ENCODE results near the gene TOR3A.

TOR3A gene

DNA sequence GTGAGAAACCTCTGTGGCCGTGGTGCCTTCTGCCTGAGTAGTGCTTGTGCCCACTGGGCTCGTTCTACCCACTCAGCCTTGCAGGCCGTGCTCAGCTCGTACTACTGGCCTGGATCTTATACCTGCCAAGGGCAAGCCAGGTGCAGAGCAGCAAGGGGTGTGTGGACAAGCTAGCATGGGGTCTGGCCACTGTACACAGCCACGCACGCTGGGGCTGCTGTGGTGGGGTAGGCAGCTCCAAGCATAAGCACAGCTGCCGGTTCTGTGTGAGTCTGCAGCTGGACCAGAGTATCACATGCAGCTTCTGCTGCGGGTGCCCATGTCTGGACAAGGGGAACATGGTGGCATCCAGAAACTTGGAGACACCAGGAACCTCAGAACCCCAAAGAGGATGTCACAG, 39.8 kb upstream of the TOR3A start:
- Histone ChIP-seq H3K27ac (ENCODE audit: insufficient read depth in 1 of 2, low read depth in 1 of 2, low read length in 2 of 2, poor library complexity in 1 of 2, severe bottlenecking in 2 of 2) (no peak overlapping the region), H3K27me3 (replicated peaks in 2 of 5; ENCODE audit: control insufficient read depth in 4 of 5, insufficient read depth in 5 of 5, low read length in 4 of 5) (no peaks in the 10 kb centered on the region), H3K4me1 (ENCODE audit: control extremely low read depth in 1 of 4, control insufficient read depth in 4 of 4, insufficient read depth in 4 of 4, low read length in 3 of 4) (peaks cover 0 to 22% (median 2%) of the 10 kb centered on the region in 4 experiments), H3K4me3 (ENCODE audit: control insufficient read depth in 1 of 7, extremely low read depth in 1 of 7, insufficient read depth in 4 of 7, low read depth in 2 of 7, low read length in 6 of 7) (no peak overlapping the region), H3K9me3 (ENCODE audit: control extremely low read depth in 1 of 5, control insufficient read depth in 4 of 5, insufficient read depth in 2 of 5, low read depth in 1 of 5, low read length in 4 of 5) (peaks cover 0 to 8% (median 0%) of the 10 kb centered on the region in 5 experiments), H3K36me3 (ENCODE audit: control insufficient read depth in 4 of 4, insufficient read depth in 4 of 4, low read length in 3 of 4) (peaks cover 7 to 17% (median 12%) of the 10 kb centered on the region in 4 experiments)
- CTCF ChIA-PET = interaction anchor here (1.0 to 1.2 kb wide), 2 partner anchors 13 to 36 kb away, joined by 3 to 4 read pairs; no protein-coding TSS in a partner anchor
- no peak for DNase-seq
- POLR2A ChIA-PET = no interaction called here
- 99% methylated on average over 8 of the region's 8 CpGs for WGBS (ENCODE audit: insufficient coverage)

DNA sequence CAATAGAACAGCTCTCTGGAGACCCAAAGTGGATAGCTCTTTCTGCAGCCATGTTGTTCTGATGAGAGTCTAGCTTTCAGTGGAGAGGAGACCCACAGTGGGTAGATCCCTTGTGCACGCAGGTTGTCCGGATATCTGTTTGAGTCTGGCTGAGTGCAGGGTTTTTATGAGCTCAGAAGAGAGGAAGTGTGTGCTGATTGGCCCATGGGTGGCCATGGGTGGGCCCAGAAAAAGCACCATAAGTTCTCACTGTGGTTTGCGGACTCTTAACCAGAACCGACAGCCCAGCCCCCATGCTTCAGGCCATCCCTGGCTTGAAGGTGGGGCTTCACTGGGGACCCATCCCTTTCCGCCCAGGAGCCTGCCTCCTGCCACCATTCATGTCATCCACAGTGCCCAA, 39.2 kb upstream of the TOR3A start:
- 96% methylated on average over 3 of the region's 5 CpGs for WGBS (ENCODE audit: insufficient coverage)
- Histone ChIP-seq H3K9me3 (ENCODE audit: control extremely low read depth in 1 of 5, control insufficient read depth in 4 of 5, insufficient read depth in 2 of 5, low read depth in 1 of 5, low read length in 4 of 5) (peaks cover 0 to 8% (median 0%) of the 10 kb centered on the region in 5 experiments), H3K4me1 (ENCODE audit: control extremely low read depth in 1 of 4, control insufficient read depth in 4 of 4, insufficient read depth in 4 of 4, low read length in 3 of 4) (peaks cover 0 to 22% (median 5%) of the 10 kb centered on the region in 4 experiments), H3K27ac (ENCODE audit: insufficient read depth in 1 of 2, low read depth in 1 of 2, low read length in 2 of 2, poor library complexity in 1 of 2, severe bottlenecking in 2 of 2) (no peak overlapping the region), H3K27me3 (replicated peaks in 2 of 5; ENCODE audit: control insufficient read depth in 4 of 5, insufficient read depth in 5 of 5, low read length in 4 of 5) (no peaks in the 10 kb centered on the region), H3K4me3 (ENCODE audit: control insufficient read depth in 1 of 7, extremely low read depth in 1 of 7, insufficient read depth in 4 of 7, low read depth in 2 of 7, low read length in 6 of 7) (no peak overlapping the region), H3K36me3 (ENCODE audit: control insufficient read depth in 4 of 4, insufficient read depth in 4 of 4, low read length in 3 of 4) (peaks cover 7 to 17% (median 12%) of the 10 kb centered on the region in 4 experiments)
- DNase-seq = no peak
- CTCF ChIA-PET = interaction anchor here (1.0 to 1.2 kb wide), 2 partner anchors 13 to 36 kb away, joined by 3 to 4 read pairs; no protein-coding TSS in a partner anchor
- POLR2A ChIA-PET = no interaction called here

DNA sequence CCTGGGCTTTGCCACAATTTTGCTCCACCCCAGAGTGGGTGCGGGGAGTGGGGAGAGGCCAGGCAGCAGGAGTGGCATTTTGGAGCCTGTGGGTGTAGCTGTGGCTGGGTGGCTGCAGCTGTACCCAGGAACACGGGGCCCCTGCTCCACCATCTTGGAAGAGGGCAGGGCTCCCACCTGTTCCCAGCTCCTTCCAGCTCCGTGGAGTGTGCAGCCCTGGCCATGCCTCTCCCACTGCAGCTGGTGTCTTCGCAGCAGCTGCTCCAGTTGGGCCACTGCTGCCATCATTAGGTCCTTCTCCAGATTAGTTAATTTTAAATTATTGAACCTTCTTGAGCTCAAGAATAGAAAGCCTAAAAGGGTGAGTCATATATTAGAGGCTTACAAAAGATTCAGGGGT, 38.6 kb upstream of the TOR3A start:
- Histone ChIP-seq H3K27ac (ENCODE audit: insufficient read depth in 1 of 2, low read depth in 1 of 2, low read length in 2 of 2, poor library complexity in 1 of 2, severe bottlenecking in 2 of 2) (no peak overlapping the region), H3K4me3 (ENCODE audit: control insufficient read depth in 1 of 7, extremely low read depth in 1 of 7, insufficient read depth in 4 of 7, low read depth in 2 of 7, low read length in 6 of 7) (no peak overlapping the region), H3K27me3 (replicated peaks in 2 of 5; ENCODE audit: control insufficient read depth in 4 of 5, insufficient read depth in 5 of 5, low read length in 4 of 5) (no peaks in the 10 kb centered on the region), H3K4me1 (ENCODE audit: control extremely low read depth in 1 of 4, control insufficient read depth in 4 of 4, insufficient read depth in 4 of 4, low read length in 3 of 4) (peaks cover 0 to 22% (median 8%) of the 10 kb centered on the region in 4 experiments), H3K9me3 (ENCODE audit: control extremely low read depth in 1 of 5, control insufficient read depth in 4 of 5, insufficient read depth in 2 of 5, low read depth in 1 of 5, low read length in 4 of 5) (peaks cover 0 to 8% (median 0%) of the 10 kb centered on the region in 5 experiments), H3K36me3 (ENCODE audit: control insufficient read depth in 4 of 4, insufficient read depth in 4 of 4, low read length in 3 of 4) (peaks cover 7 to 18% (median 12%) of the 10 kb centered on the region in 4 experiments)
- ChIA-PET POLR2A (no interaction called here), CTCF (no interaction called here)
- DNase-seq = no peak
- 100% methylated on average over 3 of the region's 4 CpGs for WGBS (ENCODE audit: insufficient coverage)

DNA sequence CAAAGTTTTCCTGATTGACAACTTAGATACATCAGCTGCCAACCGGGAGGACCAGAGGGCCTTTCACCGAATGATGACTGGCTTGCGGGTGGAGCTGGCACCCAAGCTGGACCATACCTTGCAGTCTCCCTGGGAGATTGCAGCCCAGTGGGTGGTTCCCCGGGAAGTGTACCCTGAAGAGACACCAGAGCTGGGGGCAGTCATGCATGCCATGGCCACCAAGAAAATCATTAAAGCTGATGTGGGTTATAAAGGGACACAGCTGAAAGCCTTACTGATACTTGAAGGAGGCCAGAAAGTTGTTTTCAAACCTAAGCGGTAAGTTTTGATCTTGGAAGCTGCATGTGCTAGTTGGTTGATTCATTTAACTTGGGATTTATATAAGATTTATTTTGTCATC, 38.0 kb upstream of the TOR3A start:
- Histone ChIP-seq H3K27ac (ENCODE audit: insufficient read depth in 1 of 2, low read depth in 1 of 2, low read length in 2 of 2, poor library complexity in 1 of 2, severe bottlenecking in 2 of 2) (no peak overlapping the region), H3K4me3 (ENCODE audit: control insufficient read depth in 1 of 7, extremely low read depth in 1 of 7, insufficient read depth in 4 of 7, low read depth in 2 of 7, low read length in 6 of 7) (no peak overlapping the region), H3K9me3 (ENCODE audit: control extremely low read depth in 1 of 5, control insufficient read depth in 4 of 5, insufficient read depth in 2 of 5, low read depth in 1 of 5, low read length in 4 of 5) (peaks cover 0 to 8% (median 0%) of the 10 kb centered on the region in 5 experiments), H3K36me3 (ENCODE audit: control insufficient read depth in 4 of 4, insufficient read depth in 4 of 4, low read length in 3 of 4) (peaks cover 7 to 18% (median 12%) of the 10 kb centered on the region in 4 experiments), H3K27me3 (replicated peaks in 2 of 5; ENCODE audit: control insufficient read depth in 4 of 5, insufficient read depth in 5 of 5, low read length in 4 of 5) (no peaks in the 10 kb centered on the region), H3K4me1 (ENCODE audit: control extremely low read depth in 1 of 4, control insufficient read depth in 4 of 4, insufficient read depth in 4 of 4, low read length in 3 of 4) (peaks cover 0 to 17% (median 9%) of the 10 kb centered on the region in 4 experiments)
- 100% methylated on average over 5 of the region's 5 CpGs for WGBS (ENCODE audit: insufficient coverage)
- DNase-seq = no peak
- POLR2A ChIA-PET = no interaction called here
- CTCF ChIA-PET = no interaction called here

DNA sequence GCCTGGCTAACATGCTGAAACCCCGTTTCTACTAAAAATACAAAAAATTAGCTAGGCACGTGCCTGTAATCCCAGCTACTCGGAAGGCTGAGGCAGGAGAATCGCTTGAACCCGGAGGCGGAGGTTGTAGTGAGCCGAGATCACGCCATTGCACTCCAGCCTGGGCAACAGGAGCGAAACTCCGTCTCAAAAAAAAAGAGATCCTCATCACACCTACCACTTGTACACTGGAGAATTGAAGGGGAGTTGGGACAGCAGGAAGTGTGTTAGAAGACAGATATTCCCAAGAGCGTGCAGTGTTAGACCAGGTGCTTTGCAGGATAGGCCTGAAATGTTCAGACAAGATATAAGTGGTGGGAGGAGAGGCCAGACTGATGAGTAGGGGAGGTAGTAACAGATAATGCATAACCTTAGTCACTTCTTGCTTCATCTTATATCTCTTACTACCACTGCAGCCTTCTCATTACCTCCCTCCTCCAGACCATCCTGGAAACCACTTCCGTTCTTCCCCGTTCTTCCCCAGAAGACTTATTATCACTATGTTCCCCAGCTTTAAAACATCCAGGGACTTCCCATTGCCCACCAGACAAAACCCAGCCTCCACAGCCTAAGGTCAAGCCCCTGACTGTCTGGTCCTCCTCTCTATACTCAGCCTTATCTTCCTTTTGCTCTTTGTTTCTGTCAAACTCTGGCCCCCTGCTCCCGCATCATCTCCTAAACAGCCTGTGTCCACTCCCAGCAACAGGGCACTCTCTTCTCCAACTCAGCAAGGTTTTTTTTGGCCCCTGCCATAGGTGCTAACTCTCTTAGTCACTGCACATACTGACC, 34.8 kb upstream of the TOR3A start:
- POLR2A ChIA-PET = interaction anchor here (0.6 kb wide), 1 partner anchor 10 kb away, joined by 3 read pairs; no protein-coding TSS in a partner anchor
- DNase-seq = peak; percentile 23 to 53 (median 24)
- CTCF ChIA-PET = interaction anchor here (1.9 kb wide), 1 partner anchor 44 kb away, joined by 5 read pairs; no protein-coding TSS in a partner anchor
- no peak overlapping the region for H3K4me3 ChIP-seq (ENCODE audit: control insufficient read depth in 1 of 7, extremely low read depth in 1 of 7, insufficient read depth in 4 of 7, low read depth in 2 of 7, low read length in 6 of 7)
- H3K36me3 ChIP-seq (ENCODE audit: control insufficient read depth in 4 of 4, insufficient read depth in 4 of 4, low read length in 3 of 4) = peaks cover 10 to 17% (median 12%) of the 10 kb centered on the region in 4 experiments
- H3K4me1 ChIP-seq (ENCODE audit: control extremely low read depth in 1 of 4, control insufficient read depth in 4 of 4, insufficient read depth in 4 of 4, low read length in 3 of 4) = peaks cover 0 to 15% (median 9%) of the 10 kb centered on the region in 4 experiments
- no peaks in the 10 kb centered on the region for H3K27me3 ChIP-seq (replicated peaks in 2 of 5; ENCODE audit: control insufficient read depth in 4 of 5, insufficient read depth in 5 of 5, low read length in 4 of 5)
- H3K9me3 ChIP-seq (ENCODE audit: control extremely low read depth in 1 of 5, control insufficient read depth in 4 of 5, insufficient read depth in 2 of 5, low read depth in 1 of 5, low read length in 4 of 5) = peaks cover 0 to 6% (median 0%) of the 10 kb centered on the region in 5 experiments
- 91% methylated on average over 10 of the region's 14 CpGs for WGBS (ENCODE audit: insufficient coverage)
- H3K27ac ChIP-seq (ENCODE audit: insufficient read depth in 1 of 2, low read depth in 1 of 2, low read length in 2 of 2, poor library complexity in 1 of 2, severe bottlenecking in 2 of 2) = peak overlapping the region in 1 of 2 experiments; percentile 37

DNA sequence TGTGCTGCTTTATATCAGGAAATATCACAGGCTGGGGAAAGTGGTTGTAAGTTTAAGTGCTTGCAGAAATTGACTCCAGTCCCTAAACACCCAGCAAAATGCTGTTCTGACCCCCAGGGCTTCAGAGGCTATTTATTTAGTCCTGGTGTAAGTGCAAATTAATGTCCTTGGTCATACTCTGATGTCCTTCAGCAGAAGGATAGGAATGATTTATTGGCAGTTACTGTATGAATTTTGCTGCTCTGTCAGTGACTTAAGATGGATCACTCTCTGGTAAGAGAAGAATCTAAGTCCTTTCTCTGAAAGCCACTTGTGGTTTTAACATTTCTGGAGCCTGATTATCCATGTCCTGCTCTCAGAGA, 34.3 kb upstream of the TOR3A start:
- DNase-seq = no peak
- H3K36me3 ChIP-seq (ENCODE audit: control insufficient read depth in 4 of 4, insufficient read depth in 4 of 4, low read length in 3 of 4) = peaks cover 8 to 15% (median 11%) of the 10 kb centered on the region in 4 experiments
- peak overlapping the region in 1 of 2 experiments; percentile 37 for H3K27ac ChIP-seq (ENCODE audit: insufficient read depth in 1 of 2, low read depth in 1 of 2, low read length in 2 of 2, poor library complexity in 1 of 2, severe bottlenecking in 2 of 2)
- peaks cover 0 to under 1% (median 0%) of the 10 kb centered on the region in 5 experiments for H3K9me3 ChIP-seq (ENCODE audit: control extremely low read depth in 1 of 5, control insufficient read depth in 4 of 5, insufficient read depth in 2 of 5, low read depth in 1 of 5, low read length in 4 of 5)
- CTCF ChIA-PET = interaction anchor here (1.9 kb wide), 1 partner anchor 44 kb away, joined by 5 read pairs; no protein-coding TSS in a partner anchor
- peaks cover 0 to 17% (median 10%) of the 10 kb centered on the region in 4 experiments for H3K4me1 ChIP-seq (ENCODE audit: control extremely low read depth in 1 of 4, control insufficient read depth in 4 of 4, insufficient read depth in 4 of 4, low read length in 3 of 4)
- H3K4me3 ChIP-seq (ENCODE audit: control insufficient read depth in 1 of 7, extremely low read depth in 1 of 7, insufficient read depth in 4 of 7, low read depth in 2 of 7, low read length in 6 of 7) = no peak overlapping the region
- POLR2A ChIA-PET = interaction anchor here (0.6 to 1.1 kb wide), 2 partner anchors 9 to 10 kb away, joined by 3 read pairs; no protein-coding TSS in a partner anchor
- H3K27me3 ChIP-seq (replicated peaks in 2 of 5; ENCODE audit: control insufficient read depth in 4 of 5, insufficient read depth in 5 of 5, low read length in 4 of 5) = no peaks in the 10 kb centered on the region

Data from common myeloid progenitor, CD34-positive (primary cell).